Muscle of back (tissue), 11 donors: Measurements from ENCODE around the gene ROR1. TPM values are rescaled to one million over a fixed set of nuclear protein-coding genes. Genes with fewer than 3 reads are reported as not detected.
A peak's percentile ranks its signal among the peaks of the same experiment; 100 is the strongest.
"Not testable (repeated sequence)": the region's sequence is repeated elsewhere in the genome, so short reads cannot be mapped to it uniquely, and the experiment has no call there.

Experiments
- DNase-seq, 3 donors: peaks; one replicate each; pipeline versions ENCODE4 v3.0.0 to v3.0.0-alpha.2; 2013
- polyA plus RNA-seq, 10 donors: library from polyadenylated mRNA; unstranded; fragments of 120-200 nt; gene quantifications; one replicate each; pipeline ENCODE4 v1.2.1, GENCODE V29; 2013; ENCODE audit not compliant: insufficient read length in 10 of 10

Gene ROR1
- polyA plus RNA-seq, 10 donors = 10.4 to 26.5 (median 14.0) TPM

- no peak for DNase-seq
Observed at GRCh38 chr1:63789856-63790605, 16.2 kb downstream of the ROR1 start.

DNA sequence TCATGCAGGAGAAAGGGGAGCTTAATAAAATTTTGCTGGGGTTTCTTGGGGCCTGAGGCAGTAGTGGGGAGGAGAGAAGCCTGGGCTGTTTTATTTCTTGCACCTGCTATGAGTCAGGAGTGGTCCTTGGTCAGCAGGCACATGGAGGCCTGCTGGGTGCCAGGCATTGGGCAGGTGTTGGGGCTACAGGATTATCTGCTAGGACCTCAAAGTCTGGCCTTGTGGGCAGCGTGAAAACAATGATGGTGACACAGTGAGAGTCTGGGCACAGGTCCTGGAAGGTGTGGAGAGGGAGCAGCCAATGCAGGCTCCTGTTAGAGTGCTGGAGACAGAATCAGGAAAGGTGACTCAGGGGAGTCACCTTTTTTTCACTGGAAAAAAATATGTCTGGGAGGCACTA lies 17.2 kb downstream of the ROR1 start:
- no peak for DNase-seq

DNA sequence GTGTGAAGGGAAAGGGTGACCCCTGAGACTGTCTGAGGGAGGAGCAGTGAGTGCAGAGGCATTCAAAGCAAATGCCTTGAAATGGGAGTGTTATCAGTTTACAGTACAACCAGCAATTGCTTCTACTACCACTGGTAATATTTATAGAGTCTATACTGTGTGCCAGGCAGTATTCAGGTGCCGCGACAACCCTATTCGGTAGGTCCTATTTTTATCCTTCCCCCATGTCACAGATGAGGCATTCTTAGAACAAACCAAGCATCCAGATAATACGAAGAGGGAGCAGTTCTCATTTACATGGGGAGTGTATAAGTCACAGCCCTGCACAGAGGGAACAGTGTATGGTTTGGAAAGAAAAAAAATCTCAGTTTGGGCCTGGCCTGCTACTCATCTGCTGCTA lies 18.3 kb downstream of the ROR1 start:
- DNase-seq = no peak

DNA sequence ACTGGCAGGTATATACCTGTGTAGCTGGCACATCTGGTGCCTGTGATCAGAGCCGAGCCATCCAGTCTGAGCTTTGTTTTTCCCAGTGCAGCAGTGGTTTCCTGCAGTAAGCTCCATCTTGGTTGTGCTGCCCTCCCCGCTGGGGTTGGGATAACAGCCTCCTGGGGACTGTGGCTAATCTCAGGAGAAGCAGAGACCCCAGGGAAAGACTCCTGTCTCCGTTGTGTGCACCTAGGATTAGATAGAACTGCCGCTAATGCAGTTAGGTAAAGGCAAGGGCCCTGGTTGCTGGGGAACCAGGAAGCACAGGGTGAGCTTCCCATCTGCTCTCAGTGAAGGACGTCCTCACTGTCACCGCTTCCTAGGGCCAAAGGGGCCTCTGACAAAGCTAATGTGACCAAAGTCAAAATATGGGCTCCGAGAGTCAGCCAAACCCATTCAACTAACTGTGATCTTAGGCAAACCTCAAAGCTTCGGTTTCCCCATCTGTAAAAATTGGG lies 20.0 kb downstream of the ROR1 start:
- DNase-seq = no peak

DNA sequence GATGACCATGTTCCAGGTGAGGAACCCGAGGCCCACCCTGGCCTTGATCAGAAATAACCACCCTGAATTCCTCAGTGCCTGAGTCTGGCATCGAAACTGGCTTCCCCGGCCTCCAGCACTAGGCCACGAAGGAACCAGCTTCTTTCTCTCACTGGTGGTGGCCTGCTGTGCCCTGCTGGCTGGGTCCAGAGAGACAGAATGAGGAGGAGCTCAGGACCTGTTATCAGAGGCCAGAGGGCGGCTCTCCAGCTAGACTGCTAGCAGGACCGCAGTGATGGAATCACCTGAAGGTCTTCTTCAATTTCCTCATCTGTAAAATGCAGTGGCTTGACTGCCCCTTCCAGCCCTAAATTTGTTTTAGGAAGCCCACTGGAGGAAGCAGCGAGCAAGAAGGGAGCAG lies 20.5 kb downstream of the ROR1 start:
- no peak for DNase-seq

DNA sequence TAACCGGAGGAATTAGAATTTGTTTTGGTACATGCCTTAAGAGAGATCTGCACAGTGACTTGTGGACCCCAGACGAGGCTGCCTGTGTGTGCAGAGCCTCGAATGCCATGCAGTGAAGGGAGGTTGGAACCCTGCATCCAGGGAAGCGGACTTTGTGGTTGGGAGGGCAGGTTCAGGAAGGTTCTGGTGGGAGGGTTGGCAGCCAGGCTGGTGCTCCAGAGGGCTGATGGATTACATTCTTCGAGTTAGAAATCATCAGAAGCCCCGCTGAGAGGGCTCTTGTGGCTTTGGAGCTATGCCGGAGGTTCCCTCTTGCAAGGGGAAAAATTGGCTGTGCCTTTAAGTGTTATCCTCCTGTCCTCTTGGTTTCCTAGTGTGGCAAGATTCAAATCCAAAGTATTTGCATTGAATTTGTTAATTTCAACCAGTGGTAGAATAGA lies 21.1 kb downstream of the ROR1 start:
- DNase-seq = no peak

- no peak for DNase-seq
Observed at GRCh38 chr1:63795455-63795854, 21.6 kb downstream of the ROR1 start.

GRCh38 chr1:63797056-63797726 lies 23.4 kb downstream of the ROR1 start:
- DNase-seq = no peak

GRCh38 chr1:63798284-63798683 lies 24.5 kb downstream of the ROR1 start:
- DNase-seq = no peak

DNA sequence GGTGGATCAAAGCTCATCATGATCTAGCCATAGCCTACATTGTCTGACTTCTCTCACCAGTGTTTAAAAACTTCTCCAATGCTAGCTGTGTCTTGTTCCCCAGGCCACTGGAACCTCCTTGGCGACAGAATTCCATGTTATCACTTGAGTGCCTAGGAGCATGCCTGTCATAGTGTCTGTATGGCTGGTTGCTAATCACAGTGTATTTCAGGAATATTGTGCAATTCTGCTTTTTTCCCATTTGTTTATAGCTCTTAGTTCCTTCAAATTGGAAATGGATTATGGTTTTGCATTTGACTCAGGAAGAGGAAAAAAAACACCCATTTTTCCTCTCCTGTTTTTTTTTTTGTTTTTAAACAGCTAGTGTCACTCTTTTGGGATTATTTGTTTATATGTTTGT lies 25.5 kb downstream of the ROR1 start:
- DNase-seq = peak in 1 of 3 donors; percentile 40

- peak; percentile 56 to 76 (median 74) for DNase-seq
Observed at GRCh38 chr1:63799820-63800219, 26.0 kb downstream of the ROR1 start.

GRCh38 chr1:63802109-63802508 lies 28.3 kb downstream of the ROR1 start:
- DNase-seq = no peak

- no peak for DNase-seq
Observed at GRCh38 chr1:63804829-63805484, 31.1 kb downstream of the ROR1 start.

- DNase-seq = no peak
Observed at GRCh38 chr1:63807046-63807445, 33.2 kb downstream of the ROR1 start.

- no peak for DNase-seq
Observed at GRCh38 chr1:63810936-63811469, 37.2 kb downstream of the ROR1 start.

DNA sequence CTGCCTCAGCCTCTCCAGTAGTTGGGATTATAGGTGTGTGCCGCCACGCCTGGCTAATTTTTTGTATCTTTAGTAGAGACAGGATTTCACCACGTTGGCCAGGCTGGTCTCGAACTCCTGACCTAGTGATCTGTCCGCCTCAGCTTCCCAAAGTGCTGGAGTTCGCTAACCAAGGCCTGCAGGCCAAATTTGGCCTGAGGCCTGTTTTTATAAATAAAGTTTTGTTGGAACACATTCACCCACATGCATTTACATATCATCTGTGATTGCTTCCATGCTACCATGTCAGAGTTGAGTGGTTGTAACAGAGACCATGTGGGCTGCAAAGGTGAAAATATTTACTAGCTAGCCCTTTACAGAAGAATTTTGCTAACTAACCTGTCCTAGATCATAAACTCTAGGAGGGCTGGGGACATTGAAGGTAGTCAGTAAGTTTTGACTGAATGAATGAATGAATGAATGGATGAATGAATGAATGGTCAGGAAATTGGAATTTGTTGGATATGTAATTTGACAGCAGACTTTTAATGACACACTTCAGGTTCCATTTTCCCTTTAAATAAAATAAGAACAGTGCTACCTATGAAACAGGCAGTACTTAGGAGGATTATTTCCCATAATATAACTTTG lies 38.4 kb downstream of the ROR1 start:
- DNase-seq = no peak

GRCh38 chr1:63813829-63814277 lies 40.0 kb downstream of the ROR1 start:
- DNase-seq = no peak

DNA sequence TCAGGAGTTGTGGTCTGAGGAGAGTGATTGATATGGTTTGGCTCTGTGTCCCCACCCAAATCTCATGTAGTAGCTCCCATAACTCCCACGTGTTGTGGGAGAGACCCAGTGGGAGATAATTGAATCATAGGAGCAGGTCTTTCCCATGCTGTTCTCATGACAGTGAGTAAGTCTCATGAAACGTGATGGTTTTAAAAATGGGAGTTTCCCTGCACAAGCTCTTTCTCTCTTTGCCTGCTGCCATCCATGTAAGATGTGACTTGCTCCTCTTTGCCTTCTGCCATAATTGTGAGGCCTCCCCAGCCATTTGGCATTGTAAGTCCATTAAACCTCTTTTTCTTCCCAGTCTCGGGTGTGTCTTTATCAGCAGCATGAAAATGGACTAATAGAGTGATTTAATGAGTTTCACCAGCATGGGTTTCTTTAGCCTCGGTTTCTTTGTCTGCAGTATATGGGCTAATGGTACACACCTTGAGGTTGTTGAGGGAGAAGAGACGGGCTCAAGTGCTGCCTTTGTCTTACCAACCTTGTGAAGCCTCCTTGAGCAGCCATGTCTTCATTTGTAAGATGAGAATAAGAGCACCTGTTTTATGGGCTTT lies 42.5 kb downstream of the ROR1 start:
- DNase-seq = not testable (repeated sequence)

DNA sequence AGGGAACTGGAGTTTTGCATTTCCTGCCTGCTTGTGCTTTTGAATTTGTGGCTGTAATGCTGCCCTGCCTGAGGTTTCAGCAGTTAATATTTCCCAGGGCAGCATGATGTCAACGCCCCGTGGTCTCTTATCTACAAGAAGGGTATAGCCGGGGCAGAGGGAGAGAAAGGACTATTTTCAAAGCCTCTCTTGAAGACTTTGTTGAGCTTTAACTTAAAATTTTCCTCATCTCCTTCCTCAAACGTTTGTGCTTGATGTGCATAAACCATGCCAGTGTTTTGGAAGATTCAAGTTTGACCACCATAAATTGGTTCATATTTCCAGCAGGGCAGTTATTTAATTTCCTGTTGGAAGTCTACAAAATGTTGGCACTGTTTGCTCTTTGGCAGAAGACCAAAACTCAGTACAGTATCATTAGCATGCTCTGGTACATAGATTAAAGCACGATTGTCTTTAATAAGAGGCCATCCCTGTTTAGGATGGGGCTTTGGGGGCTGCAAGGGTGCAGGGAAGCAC lies 43.4 kb downstream of the ROR1 start:
- DNase-seq = no peak

GRCh38 chr1:63817700-63818099 lies 43.9 kb downstream of the ROR1 start:
- DNase-seq = no peak
